ENCODE measurements around the gene SEC14L5.

SEC14L5 gene

GRCh38 chr16:5027575-5028235, 69.6 kb downstream of the SEC14L5 start:
- DNase-seq (ENCODE audit: low read depth): no peak
- no peak for TF ChIP-seq CTCF (IDR thresholded peaks at IDR 0.05; ENCODE audit: insufficient read depth, low read depth, low read length, missing control alignments)
- no peak overlapping the region for H3K4me3 ChIP-seq (ENCODE audit: low read length)

GRCh38 chr16:5028950-5029475, 70.9 kb downstream of the SEC14L5 start:
- DNase-seq (ENCODE audit: low read depth): no peak
- H3K4me3 ChIP-seq (ENCODE audit: low read length): no peak overlapping the region
- no peak for TF ChIP-seq CTCF (IDR thresholded peaks at IDR 0.05; ENCODE audit: insufficient read depth, low read depth, low read length, missing control alignments)

DNA sequence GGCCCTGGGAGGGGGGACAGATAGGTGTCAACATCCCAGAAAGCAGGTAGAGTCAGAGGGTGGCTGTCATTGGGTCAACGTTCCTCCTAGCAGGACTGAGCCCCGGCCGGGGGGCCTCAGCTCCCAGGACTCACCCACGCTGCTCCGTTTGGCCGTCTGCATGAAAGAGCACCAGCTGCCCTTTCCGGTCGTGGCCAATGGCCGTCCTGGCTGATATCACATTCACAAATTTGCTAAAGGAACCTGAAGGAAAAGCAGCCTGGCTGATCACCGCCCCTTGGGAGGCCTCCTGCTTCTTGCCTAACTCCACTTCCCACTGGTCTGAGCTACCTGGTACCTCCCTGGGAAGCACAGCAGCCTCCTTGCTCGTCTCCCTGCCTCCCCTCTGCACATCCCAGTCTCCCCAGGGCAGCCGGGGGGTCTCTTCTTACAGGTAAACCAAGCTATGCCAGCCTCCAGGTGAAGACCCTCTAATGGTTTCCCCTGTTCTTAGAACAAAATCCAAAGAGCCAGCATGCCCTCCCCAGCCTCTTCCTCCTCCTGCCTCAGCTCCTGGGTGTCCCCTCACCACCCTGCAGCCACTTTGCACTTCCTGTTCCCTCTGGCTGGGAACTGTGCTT, 72.2 kb downstream of the SEC14L5 start:
- DNase-seq (ENCODE audit: low read depth): no peak
- TF ChIP-seq CTCF (IDR thresholded peaks at IDR 0.05; ENCODE audit: insufficient read depth, low read depth, low read length, missing control alignments): no peak
- H3K4me3 ChIP-seq (ENCODE audit: low read length): no peak overlapping the region

DNA sequence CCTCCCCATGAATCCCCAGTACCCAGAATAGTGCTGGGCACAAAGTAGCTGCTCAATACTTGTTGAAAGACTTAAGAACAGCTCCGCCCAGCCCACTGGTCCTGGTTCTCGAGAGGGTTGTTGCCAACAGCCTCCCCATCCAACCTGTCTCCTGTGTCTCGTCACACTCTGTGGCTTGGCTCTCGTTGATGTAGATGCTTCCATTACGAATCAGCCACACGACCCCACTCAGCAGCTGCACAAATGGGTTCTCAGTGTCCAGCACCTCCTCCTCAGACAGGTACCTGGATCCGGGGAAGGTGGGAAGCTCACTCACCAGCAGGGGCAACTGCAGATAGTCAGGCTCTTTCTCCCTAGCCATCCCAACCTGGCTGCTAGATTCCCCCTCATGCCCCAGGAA, 73.5 kb downstream of the SEC14L5 start:
- DNase-seq (ENCODE audit: low read depth): no peak

GRCh38 chr16:5032748-5033167, 74.6 kb downstream of the SEC14L5 start:
- TF ChIP-seq CTCF (IDR thresholded peaks at IDR 0.05; ENCODE audit: insufficient read depth, low read depth, low read length, missing control alignments): no peak
- DNase-seq (ENCODE audit: low read depth): peak; percentile 18
- H3K4me3 ChIP-seq (ENCODE audit: low read length): peak overlapping the region; percentile 65

More for the DNA sequence above, 73.5 kb downstream of the SEC14L5 start:
- no peak for TF ChIP-seq CTCF (IDR thresholded peaks at IDR 0.05; ENCODE audit: insufficient read depth, low read depth, low read length, missing control alignments)
- H3K4me3 ChIP-seq (ENCODE audit: low read length): no peak overlapping the region

- DNase-seq (ENCODE audit: low read depth): peak; percentile 86
- TF ChIP-seq CTCF (IDR thresholded peaks at IDR 0.05; ENCODE audit: insufficient read depth, low read depth, low read length, missing control alignments): no peak
- peak within 1 kb of the TSS; percentile 65 for H3K4me3 ChIP-seq (ENCODE audit: low read length)
Observed at GRCh38 chr16:5033256-5034166, 75.4 kb downstream of the SEC14L5 start, which contains the start of gene NAGPA. Gene NAGPA (minus strand): TSS chr16:5033935. CDS start chr16:5033914, 21 bp downstream.
